Chondrocyte (in vitro differentiated cells): ENCODE data around the gene NEK5. TPM values are rescaled to one million over a fixed set of nuclear protein-coding genes. Genes with fewer than 3 reads are reported as not detected.
A peak's percentile ranks its signal among the peaks of the same experiment; 100 is the strongest.

Source experiments
- DNase-seq: peaks from one replicate; pipeline ENCODE4 v3.0.0; 2021; ENCODE audit warnings: mixed read lengths, low spot score
- H3K27ac Mint-ChIP-seq: one replicate; pipeline ENCODE4 v1.8.0; 2021; ENCODE audit warnings: mild to moderate bottlenecking, moderate library complexity, mixed read lengths; ENCODE audit not compliant: unreplicated experiment
- H3K27me3 Mint-ChIP-seq: 2 replicates; pipeline ENCODE4 v1.8.0; 2021; ENCODE audit warnings: low read depth, mixed read lengths
- H3K36me3 Mint-ChIP-seq: 2 replicates; pipeline ENCODE4 v1.8.0; 2021; ENCODE audit warnings: low read depth, mixed read lengths
- H3K4me1 Mint-ChIP-seq: 2 replicates; pipeline ENCODE4 v1.8.0; 2021; ENCODE audit warnings: low read depth, mild to moderate bottlenecking, mixed read lengths
- H3K4me3 Mint-ChIP-seq: one replicate; pipeline ENCODE4 v1.8.0; 2021; ENCODE audit warnings: mild to moderate bottlenecking, moderate library complexity, mixed read lengths; ENCODE audit not compliant: unreplicated experiment
- H3K9me3 Mint-ChIP-seq: 2 replicates; pipeline ENCODE4 v1.8.0; 2021; ENCODE audit warnings: low read depth, mixed read lengths
- CTCF ChIP-seq: fragments of 200-600 bp; sonication (generic); IDR thresholded peaks from 2 replicates; pipeline ENCODE4 v1.5.0; 2021; ENCODE audit warnings: antibody characterized with exemption, mild to moderate bottlenecking, moderate library complexity
- total RNA-seq: library from RNA; stranded (reverse); gene quantifications from 3 replicates; pipeline ENCODE4 v1.2.1, GENCODE V29; 2021

NEK5 gene
- total RNA-seq, 1 donor from 2014 or later: 0.40 TPM

- no peaks in the 10 kb centered on the region for H3K27me3 Mint-ChIP-seq
- H3K36me3 Mint-ChIP-seq: no peaks in the 10 kb centered on the region
- H3K27ac Mint-ChIP-seq: peak overlapping the region; percentile 85
- TF ChIP-seq CTCF: no peak
- H3K4me3 Mint-ChIP-seq: no peak overlapping the region
- peaks cover 27% of the 10 kb centered on the region for H3K4me1 Mint-ChIP-seq
- H3K9me3 Mint-ChIP-seq: no peaks in the 10 kb centered on the region
- no peak for DNase-seq
These were observed 133.0 kb downstream of the NEK5 start for GRCh38 chr13:51995677-51996551.

DNA sequence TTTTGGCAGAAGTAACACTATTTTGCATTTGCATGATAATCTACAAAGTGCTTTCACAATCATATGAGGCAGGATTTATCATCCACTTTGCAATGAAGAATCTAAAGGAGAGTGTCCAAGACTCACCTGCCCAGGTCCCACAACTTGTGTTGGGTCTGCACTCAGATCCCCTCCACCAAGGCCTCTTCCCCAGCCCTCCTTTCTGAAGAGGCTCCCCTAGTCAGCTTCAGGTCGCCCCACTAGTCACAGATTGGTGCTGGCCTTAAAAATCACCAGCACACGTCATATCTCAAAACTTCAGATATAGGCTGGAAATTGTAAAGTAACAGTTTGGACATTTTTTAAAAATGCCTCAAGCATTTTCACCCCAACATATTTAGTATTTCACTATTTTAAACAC, 135.2 kb downstream of the NEK5 start:
- Mint-ChIP-seq H3K27me3 (no peaks in the 10 kb centered on the region), H3K36me3 (no peaks in the 10 kb centered on the region), H3K4me1 (peaks cover 22% of the 10 kb centered on the region), H3K4me3 (no peak overlapping the region), H3K27ac (no peak overlapping the region), H3K9me3 (no peaks in the 10 kb centered on the region)
- TF ChIP-seq CTCF: no peak
- DNase-seq: no peak

DNA sequence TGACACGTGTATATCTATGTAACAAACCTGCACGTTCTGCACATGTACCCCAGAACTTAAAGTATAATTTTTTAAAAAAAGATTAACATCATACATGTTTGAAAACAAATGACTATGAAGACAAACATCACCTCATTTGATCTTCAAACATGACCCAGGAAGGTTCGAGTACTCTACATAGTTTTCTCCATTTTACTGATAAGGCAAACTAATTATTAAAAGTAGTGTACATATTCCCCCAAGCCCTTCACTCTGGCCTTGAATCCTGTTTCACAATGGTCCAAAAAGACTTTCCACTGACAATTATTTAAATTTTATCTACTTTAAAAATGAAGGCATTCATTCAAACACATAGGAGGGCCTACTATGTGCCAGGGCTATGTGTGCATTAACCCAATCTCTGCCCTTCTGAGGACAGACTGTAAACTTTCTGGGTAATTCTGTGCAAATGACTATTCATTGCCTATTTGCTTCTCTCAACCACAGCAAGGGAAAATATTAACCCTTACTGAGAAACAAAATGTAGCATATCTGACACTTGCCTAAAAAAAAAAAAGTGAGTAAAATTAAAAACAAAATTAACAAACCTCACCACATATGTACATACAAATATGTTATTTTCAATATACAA, 139.8 kb downstream of the NEK5 start:
- Mint-ChIP-seq H3K36me3 (peaks cover 9% of the 10 kb centered on the region), H3K9me3 (peaks cover 28% of the 10 kb centered on the region), H3K4me1 (no peaks in the 10 kb centered on the region), H3K4me3 (no peak overlapping the region), H3K27me3 (no peaks in the 10 kb centered on the region), H3K27ac (no peak overlapping the region)
- no peak for TF ChIP-seq CTCF
- no peak for DNase-seq

Other genes starting within 250 kb of the NEK5 start
- gene ATP7B, start 117.6 kb downstream of the NEK5 start, total RNA-seq: 11.9 to 16.8 TPM (median 16.6 TPM) in 3 replicates
- gene ALG11, start 116.7 kb downstream of the NEK5 start, total RNA-seq: 49.2 to 56.9 TPM (median 49.8 TPM) in 3 replicates
- 22.3 to 27.6 TPM (median 24.4 TPM) in 3 replicates for gene UTP14C, start 104.4 kb downstream of the NEK5 start, total RNA-seq
- 14.6 to 14.8 TPM (median 14.8 TPM) in 3 replicates for gene NEK3, start 30.5 kb upstream of the NEK5 start, total RNA-seq